GM12878 (cell line): Measurements from ENCODE around the gene FGR. TPM values are rescaled to one million over a fixed set of nuclear protein-coding genes. Genes with fewer than 3 reads are reported as not detected.

Source experiments
- BCL11A ChIP-seq: IDR thresholded peaks from 2 replicates; pipeline ENCODE4 v1.6.1; 2011; ENCODE audit warnings: low read depth, low read length
- BCLAF1 ChIP-seq: fragments of 450-650 bp; IDR thresholded peaks from 2 replicates; pipeline ENCODE4 v1.6.1; 2017; ENCODE audit warnings: antibody characterized with exemption, mild to moderate bottlenecking, moderate library complexity
- BHLHE40 ChIP-seq, 2 experiments: fragments of 450-650 bp in 1 of 2; IDR thresholded peaks; 2 replicates each; pipeline ENCODE4 v1.6.1; 2011 to 2017; ENCODE audit warnings: low read depth in 2 of 2, borderline replicate concordance in 1 of 2, improper control_type of control experiment in 1 of 2, low read length in 1 of 2, mild to moderate bottlenecking in 1 of 2
- BMI1 ChIP-seq: fragments of 450-650 bp; IDR thresholded peaks from 2 replicates; pipeline ENCODE4 v1.6.1; 2016; ENCODE audit warnings: mild to moderate bottlenecking, moderate library complexity, borderline replicate concordance
- BRCA1 ChIP-seq: IDR thresholded peaks from 2 replicates; pipeline ENCODE4 v1.6.1; 2011; ENCODE audit warnings: low read depth, low read length, improper control_type of control experiment
- CUX1 ChIP-seq: IDR thresholded peaks from 2 replicates; pipeline ENCODE4 v1.6.1; 2012; ENCODE audit warnings: improper control_type of control experiment, low read depth, low read length; ENCODE audit not compliant: insufficient replicate concordance
- DPF2 ChIP-seq: fragments of 450-650 bp; IDR thresholded peaks from 2 replicates; pipeline ENCODE4 v1.6.1; 2017; ENCODE audit warnings: mild to moderate bottlenecking
- E2F8 ChIP-seq: fragments of 450-650 bp; IDR thresholded peaks from 2 replicates; pipeline ENCODE4 v1.6.1; 2018; ENCODE audit warnings: mild to moderate bottlenecking, low read depth, moderate library complexity; ENCODE audit not compliant: partially characterized antibody
- EED ChIP-seq: sonication (generic); IDR thresholded peaks from 2 replicates; pipeline ENCODE4 v1.6.1; 2016; ENCODE audit warnings: antibody characterized with exemption, low read depth
- ETV6 ChIP-seq, 2 experiments: fragments of 450-650 bp in 1 of 2; IDR thresholded peaks in 1 of 2; conservative IDR thresholded peaks in 1 of 2; 2 replicates each; pipeline ENCODE4 v1.6.1; 2014; ENCODE audit warnings: antibody characterized with exemption in 1 of 2, borderline replicate concordance in 1 of 2, low read depth in 1 of 2, mild to moderate bottlenecking in 1 of 2, moderate library complexity in 1 of 2
- NR2C1 ChIP-seq: fragments of 450-650 bp; IDR thresholded peaks from 2 replicates; pipeline ENCODE4 v1.6.1; 2017; ENCODE audit warnings: antibody characterized with exemption, mild to moderate bottlenecking, moderate library complexity
- NR2F1 ChIP-seq: fragments of 450-650 bp; conservative IDR thresholded peaks from 2 replicates; pipeline ENCODE4 v1.6.1; 2017; ENCODE audit warnings: mild to moderate bottlenecking
- RAD21 ChIP-seq: IDR thresholded peaks from 2 replicates; pipeline ENCODE4 v1.6.1; 2011; ENCODE audit warnings: mild to moderate bottlenecking, low read depth, low read length, moderate library complexity; ENCODE audit not compliant: insufficient read depth
- RB1 ChIP-seq: fragments of 450-650 bp; formaldehyde crosslinking; IDR thresholded peaks from 2 replicates; pipeline ENCODE4 v1.6.1; 2017; ENCODE audit warnings: mild to moderate bottlenecking, borderline replicate concordance
- SMAD5 ChIP-seq: IDR thresholded peaks from 2 replicates; pipeline ENCODE4 v1.6.1; 2016; ENCODE audit warnings: antibody characterized with exemption, low read depth
- USF1 ChIP-seq: IDR thresholded peaks from 2 replicates; pipeline ENCODE4 v1.6.1; 2011; ENCODE audit warnings: borderline replicate concordance, low read depth, mild to moderate bottlenecking, moderate library complexity, mixed read lengths, low read length; ENCODE audit not compliant: insufficient read depth; ENCODE audit errors: extremely low read length
- ZZZ3 ChIP-seq: IDR thresholded peaks from 2 replicates; pipeline ENCODE4 v1.6.1; 2011; ENCODE audit warnings: low read depth; ENCODE audit not compliant: control insufficient read depth, insufficient read length
- polyA plus RNA-seq, 11 experiments: library from polyadenylated mRNA; depleted of rRNA in 4 of 11; unstranded in 6 of 11; stranded (reverse) in 5 of 11; fragments of >200 nt; fragmentation: Nextera tagmentation in 4 of 11; fragmentation: Illumina TruSeq in 1 of 11; extraction: Ambion mirVana in 4 of 11; extraction: Trizol in 1 of 11; gene quantifications; 1 replicate in 1 of 11; 2 replicates in 10 of 11; pipeline versions ENCODE4 v1.2.1 to v1.2.3, GENCODE V29; 2011 to 2016; ENCODE audit warnings: inconsistent platforms in 2 of 11, missing spikeins in 2 of 11, low read depth in 1 of 11
- total RNA-seq, 4 experiments: library from RNA; depleted of rRNA in 3 of 4; stranded (reverse); fragments of >200 nt in 3 of 4; fragmentation: Illumina TruSeq in 1 of 4; extraction: Trizol in 1 of 4; gene quantifications; 2 replicates each; pipeline versions ENCODE4 v1.2.1 to v1.2.3, GENCODE V29; 2013 to 2021

FGR gene
- total and polyA plus RNA-seq, 10 of the 15 experiments (the other 5 are each of a cell fraction or from before 2014, with no cell fraction given): 10.9 to 193 (median 74.7) TPM

- TF ChIP-seq CUX1 (peak; percentile 91), ZZZ3 (no peak), DPF2 (peak; percentile 67), RB1 (no peak; the same call in 1 of the 2 replicates), BRCA1 (no peak), E2F8 (peak; percentile 18), BHLHE40 (IDR thresholded peaks at IDR 0.05; ENCODE audit: borderline replicate concordance in 1 of 2, low read depth in 2 of 2, low read length in 1 of 2) (peak; percentile 80 to 85), ETV6 (conservative IDR thresholded peaks at IDR 0.05 in 1 of 2, IDR thresholded peaks at IDR 0.05 in 1 of 2; ENCODE audit: borderline replicate concordance in 1 of 2, low read depth in 1 of 2) (0 out of 4 replicates have a peak, but pooled peaks of 1 of the 2 experiments have one; percentile 47), RAD21 (no peak), BMI1 (peak; percentile 49; the same call in 1 of the 2 replicates), BCLAF1 (no peak), NR2C1 (peak; percentile 80), SMAD5 (peak; percentile 28; the same call in 1 of the 2 replicates), USF1 (no peak), BCL11A (peak; percentile 85), EED (peak; percentile 55; the same call in 1 of the 2 replicates), NR2F1 (peak; percentile 91)
These were observed 4.0 kb downstream of the FGR start (continued) for GRCh38 chr1:27630859-27631491.
